Cardiac muscle cell (in vitro differentiated cells and primary cell): Measurements from ENCODE around the gene ZNF783. TPM values are rescaled to one million over a fixed set of nuclear protein-coding genes. Genes with fewer than 3 reads are reported as not detected.
"Not testable (repeated sequence)": the region's sequence is repeated elsewhere in the genome, so short reads cannot be mapped to it uniquely, and the experiment has no call there.

Source experiments
- DNase-seq, 2 donors: peaks; one replicate each; pipeline versions ENCODE4 v3.0.0 to v3.0.0-alpha.2; 2010 to 2017; ENCODE audit warnings: low read depth in 1 of 2, low spot score in 1 of 2
- H3K27ac ChIP-seq: fragments of 200-600 bp; sonication (generic); 2 replicates; pipeline ENCODE4 v1.5.1; 2016
- H3K27me3 ChIP-seq: fragments of 200-600 bp; sonication (generic); 2 replicates; pipeline ENCODE4 v1.6.0; 2016; ENCODE audit warnings: control low read depth
- H3K36me3 ChIP-seq: fragments of 200-600 bp; sonication (generic); 2 replicates; pipeline ENCODE4 v1.5.1; 2016; ENCODE audit warnings: control low read depth
- H3K4me1 ChIP-seq: fragments of 200-600 bp; sonication (generic); 2 replicates; pipeline ENCODE4 v1.8.1; 2017; ENCODE audit warnings: low read depth, mild to moderate bottlenecking, mixed run types
- H3K4me3 ChIP-seq: fragments of 200-600 bp; sonication (generic); 2 replicates; pipeline ENCODE4 v1.5.1; 2016; ENCODE audit warnings: mild to moderate bottlenecking
- H3K9me3 ChIP-seq: fragments of 200-600 bp; sonication (generic); 2 replicates; pipeline ENCODE4 v1.5.1; 2017; ENCODE audit warnings: low read depth, mild to moderate bottlenecking, control low read depth
- polyA plus RNA-seq: library from polyadenylated mRNA; unstranded; fragments of >200 nt; fragmentation: Nextera tagmentation; extraction: Ambion mirVana; gene quantifications from 2 replicates; pipeline ENCODE4 v1.2.1, GENCODE V29; 2016
- total RNA-seq: library from RNA; depleted of rRNA; stranded (reverse); fragments of >200 nt; gene quantifications from 2 replicates; pipeline ENCODE4 v1.2.3, GENCODE V29; 2016
- TF ChIP-seq, protein P1 (sequence below): IDR thresholded peaks from 2 replicates; pipeline ENCODE4 v1.5.1; 2012; ENCODE audit warnings: low read depth, mild to moderate bottlenecking, low read length

Gene ZNF783
- total and polyA plus RNA-seq, 2 experiments from 2014 or later, result 12.8 to 26.4 TPM

DNA sequence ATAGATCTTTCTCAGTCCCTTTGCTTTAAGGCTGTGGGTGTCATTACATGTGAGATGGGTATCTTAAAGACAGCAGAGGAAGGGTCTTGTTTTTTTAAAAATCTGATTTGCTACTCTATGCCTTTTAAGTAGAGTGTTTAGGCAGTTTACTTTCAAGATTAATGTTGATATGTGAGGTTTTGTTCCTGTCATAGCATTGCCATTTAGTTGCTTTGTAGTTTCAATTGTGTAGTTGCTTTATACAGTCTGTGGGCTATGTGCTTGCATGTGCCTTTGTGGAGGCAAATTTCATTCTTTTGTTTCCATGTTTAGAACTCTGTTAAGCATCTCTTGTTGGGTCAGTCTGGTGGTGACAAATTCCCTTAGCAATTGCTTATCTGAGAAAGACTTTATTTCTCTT, 54.6 kb downstream of the ZNF783 start:
- no peak for DNase-seq
- TF ChIP-seq, protein P1, sequence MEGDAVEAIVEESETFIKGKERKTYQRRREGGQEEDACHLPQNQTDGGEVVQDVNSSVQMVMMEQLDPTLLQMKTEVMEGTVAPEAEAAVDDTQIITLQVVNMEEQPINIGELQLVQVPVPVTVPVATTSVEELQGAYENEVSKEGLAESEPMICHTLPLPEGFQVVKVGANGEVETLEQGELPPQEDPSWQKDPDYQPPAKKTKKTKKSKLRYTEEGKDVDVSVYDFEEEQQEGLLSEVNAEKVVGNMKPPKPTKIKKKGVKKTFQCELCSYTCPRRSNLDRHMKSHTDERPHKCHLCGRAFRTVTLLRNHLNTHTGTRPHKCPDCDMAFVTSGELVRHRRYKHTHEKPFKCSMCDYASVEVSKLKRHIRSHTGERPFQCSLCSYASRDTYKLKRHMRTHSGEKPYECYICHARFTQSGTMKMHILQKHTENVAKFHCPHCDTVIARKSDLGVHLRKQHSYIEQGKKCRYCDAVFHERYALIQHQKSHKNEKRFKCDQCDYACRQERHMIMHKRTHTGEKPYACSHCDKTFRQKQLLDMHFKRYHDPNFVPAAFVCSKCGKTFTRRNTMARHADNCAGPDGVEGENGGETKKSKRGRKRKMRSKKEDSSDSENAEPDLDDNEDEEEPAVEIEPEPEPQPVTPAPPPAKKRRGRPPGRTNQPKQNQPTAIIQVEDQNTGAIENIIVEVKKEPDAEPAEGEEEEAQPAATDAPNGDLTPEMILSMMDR, result no peak
- no peaks in the 10 kb centered on the region for H3K27me3 ChIP-seq
- no peak overlapping the region for H3K27ac ChIP-seq
- no peak overlapping the region for H3K4me3 ChIP-seq
- H3K4me1 ChIP-seq, result no peaks in the 10 kb centered on the region
- H3K9me3 ChIP-seq, result no peaks in the 10 kb centered on the region
- H3K36me3 ChIP-seq, result no peaks in the 10 kb centered on the region

DNA sequence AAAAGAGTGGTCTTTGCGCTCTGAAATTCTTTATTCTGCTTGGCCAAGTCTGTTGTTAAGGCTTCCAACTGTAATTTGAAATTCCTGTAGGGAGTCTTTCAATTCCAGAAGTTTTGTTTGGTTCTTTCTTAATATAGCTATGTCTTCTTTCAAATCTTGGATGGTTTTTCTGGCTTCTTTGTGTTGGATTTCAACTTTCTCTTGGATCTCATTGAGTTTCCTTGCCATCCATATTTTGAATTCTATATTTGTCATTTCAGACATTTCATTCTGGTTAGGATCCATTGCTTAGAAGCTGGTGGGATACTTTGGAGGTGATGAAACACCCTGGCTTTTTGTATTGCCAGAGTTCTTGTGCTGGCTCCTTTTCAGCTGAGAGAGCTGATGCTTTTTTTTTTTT, 55.5 kb downstream of the ZNF783 start:
- no peak overlapping the region for H3K4me3 ChIP-seq
- no peaks in the 10 kb centered on the region for H3K9me3 ChIP-seq
- DNase-seq, result no peak
- no peaks in the 10 kb centered on the region for H3K36me3 ChIP-seq
- H3K4me1 ChIP-seq, result no peaks in the 10 kb centered on the region
- no peaks in the 10 kb centered on the region for H3K27me3 ChIP-seq
- TF ChIP-seq, protein P1, result no peak
- H3K27ac ChIP-seq, result no peak overlapping the region

DNA sequence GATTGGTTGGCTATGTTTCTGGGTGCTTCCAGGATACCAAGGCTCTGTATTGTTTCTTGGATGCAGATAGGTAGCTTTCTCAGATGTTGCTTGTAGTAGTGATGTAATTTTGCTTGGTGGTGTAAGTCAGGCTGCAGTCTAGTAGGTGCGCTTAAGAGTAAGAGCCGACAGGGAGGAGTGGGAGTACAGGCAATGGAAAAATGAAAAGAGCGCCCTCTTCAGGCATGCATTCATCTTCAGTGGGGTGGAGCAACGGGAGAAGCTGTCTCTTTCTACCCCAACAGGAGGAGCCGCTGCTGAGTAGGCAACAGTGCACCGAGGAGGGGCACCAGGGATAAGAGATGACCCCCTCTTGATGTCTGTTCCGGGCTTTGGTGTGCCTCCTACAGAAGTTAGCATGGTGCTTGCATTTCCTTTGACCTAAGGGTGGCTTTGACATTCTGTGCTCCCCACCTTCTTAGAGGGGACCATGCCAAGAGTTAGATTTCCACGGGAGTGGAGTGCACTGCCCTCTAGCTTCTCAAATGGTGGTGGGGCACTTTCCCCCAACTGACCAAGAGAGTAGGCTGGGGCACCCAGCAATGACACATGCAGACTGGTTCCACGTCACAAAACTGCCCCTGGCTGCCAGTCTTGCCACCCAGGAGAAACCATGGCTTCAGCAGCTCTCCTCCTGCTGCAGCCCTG, 56.1 kb downstream of the ZNF783 start:
- TF ChIP-seq, protein P1, result no peak
- no peaks in the 10 kb centered on the region for H3K4me1 ChIP-seq
- no peak for DNase-seq
- no peaks in the 10 kb centered on the region for H3K9me3 ChIP-seq
- H3K27me3 ChIP-seq, result no peaks in the 10 kb centered on the region
- no peaks in the 10 kb centered on the region for H3K36me3 ChIP-seq
- no peak overlapping the region for H3K4me3 ChIP-seq
- no peak overlapping the region for H3K27ac ChIP-seq

DNA sequence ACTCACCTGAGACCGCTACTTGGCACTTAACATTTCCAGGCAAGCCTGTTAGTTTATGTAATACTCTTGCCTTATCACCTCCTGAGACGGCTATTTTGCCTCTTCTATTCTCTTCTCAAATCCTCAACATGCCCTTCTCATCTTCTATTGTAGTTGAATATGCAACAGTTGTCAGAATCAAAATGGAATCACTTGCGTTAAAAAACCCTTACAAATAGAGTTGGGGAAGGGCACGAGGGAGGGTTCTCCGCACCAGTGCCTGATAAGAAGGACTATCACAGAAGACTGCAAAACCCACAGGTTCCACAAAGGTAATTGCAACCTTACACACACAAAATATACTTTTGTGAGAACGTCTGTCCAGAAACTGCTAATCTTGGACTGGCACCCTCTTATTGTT, 57.4 kb downstream of the ZNF783 start:
- H3K4me1 ChIP-seq, result no peaks in the 10 kb centered on the region
- H3K4me3 ChIP-seq, result no peak overlapping the region
- no peaks in the 10 kb centered on the region for H3K36me3 ChIP-seq
- no peaks in the 10 kb centered on the region for H3K9me3 ChIP-seq
- no peak for DNase-seq
- no peaks in the 10 kb centered on the region for H3K27me3 ChIP-seq
- TF ChIP-seq, protein P1, result no peak
- no peak overlapping the region for H3K27ac ChIP-seq

DNA sequence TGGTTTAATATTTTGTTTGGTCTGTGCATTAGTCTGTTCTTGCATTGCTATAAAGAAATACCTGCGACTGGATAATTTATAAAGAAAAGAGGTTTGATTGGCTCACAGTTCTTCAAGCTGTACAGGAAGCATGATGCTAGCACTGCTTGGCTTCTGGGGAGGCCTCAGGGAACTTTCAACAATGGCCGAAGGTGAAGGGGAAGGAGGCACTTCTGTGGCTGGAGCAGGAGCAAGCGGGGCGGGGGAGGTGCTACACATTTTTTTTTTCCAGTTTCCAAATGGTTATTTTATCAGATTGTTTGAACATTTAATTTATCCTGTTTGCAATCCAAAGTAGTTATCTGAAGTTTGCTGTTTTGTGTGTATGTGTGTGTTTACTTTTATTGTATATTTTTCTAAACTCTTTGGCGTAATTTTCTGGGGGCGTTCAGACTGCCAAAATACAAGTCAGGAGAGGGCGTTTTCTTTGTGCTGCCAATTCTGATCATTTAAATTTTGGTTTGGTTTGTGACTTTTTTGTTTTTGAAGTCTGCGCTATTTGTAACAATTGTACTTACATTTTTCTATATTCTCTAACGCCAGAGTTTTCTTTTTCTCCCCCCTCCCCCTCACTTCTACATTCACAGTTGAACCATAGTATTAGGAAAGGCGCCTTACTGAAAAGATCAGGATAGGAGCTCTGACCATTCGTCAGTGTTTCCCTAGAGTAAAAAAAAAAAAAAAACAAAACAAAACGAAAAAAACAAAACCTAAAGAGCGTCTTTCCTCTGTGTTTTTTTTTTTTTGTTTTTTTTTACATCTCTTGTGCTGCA, 58.5 kb downstream of the ZNF783 start:
- H3K27me3 ChIP-seq, result no peaks in the 10 kb centered on the region
- no peak overlapping the region for H3K27ac ChIP-seq
- no peaks in the 10 kb centered on the region for H3K9me3 ChIP-seq
- no peak overlapping the region for H3K4me3 ChIP-seq
- TF ChIP-seq, protein P1, result no peak
- H3K4me1 ChIP-seq, result no peaks in the 10 kb centered on the region
- DNase-seq, result peak in 1 of 2 donors; percentile 3
- no peaks in the 10 kb centered on the region for H3K36me3 ChIP-seq

DNA sequence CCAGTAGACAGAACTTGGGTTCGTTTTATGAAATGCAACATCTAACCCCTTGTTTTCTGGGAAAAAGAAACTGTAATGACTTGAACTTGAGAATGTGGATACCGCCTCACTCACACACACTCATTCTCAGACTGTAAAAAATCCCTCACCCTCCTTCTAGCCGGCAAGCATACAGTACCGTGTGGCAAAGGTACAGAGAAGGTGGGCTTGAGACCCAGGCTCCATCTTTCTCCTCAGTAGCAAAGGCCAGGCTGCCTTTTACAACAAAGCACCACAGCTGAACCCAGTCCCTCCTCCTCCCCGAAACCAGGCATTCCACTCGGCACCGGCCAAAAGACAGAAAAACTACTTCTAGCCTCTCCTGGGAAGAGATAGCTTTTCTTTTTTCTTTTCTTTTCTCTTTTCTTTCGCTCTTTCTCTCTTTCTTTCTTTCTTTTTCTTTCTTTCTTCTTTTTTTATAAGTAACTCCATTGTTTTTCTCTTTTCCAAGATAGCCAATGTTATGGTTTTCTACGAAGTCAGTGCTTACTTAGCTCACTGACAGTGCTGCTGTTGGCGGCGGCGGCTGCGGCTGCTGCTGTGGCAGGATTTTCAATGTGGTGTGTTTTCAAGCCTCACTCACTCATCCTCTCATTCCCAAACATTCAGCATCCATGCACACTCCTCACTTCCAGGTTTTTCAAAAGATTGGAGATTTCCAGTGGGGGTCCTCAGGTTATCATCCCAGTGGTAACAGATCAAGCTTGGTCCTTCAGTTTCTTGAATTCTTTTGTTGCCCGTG, 59.3 kb downstream of the ZNF783 start:
- H3K27me3 ChIP-seq, H3K27ac ChIP-seq, H3K4me1 ChIP-seq, H3K9me3 ChIP-seq, H3K4me3 ChIP-seq, H3K36me3 ChIP-seq: not testable (repeated sequence)
- peak in 1 of 2 donors; percentile 10 for DNase-seq
